HG03103 (cell line): ENCODE data around the gene ENPP6.
A peak's percentile ranks its signal among the peaks of the same experiment; 100 is the strongest.

ENCODE experiments used
- ATAC-seq: cut with Tn5 transposase; IDR thresholded peaks from one replicate; pipeline ENCODE4 v1.9.1; 2021; ENCODE audit warnings: low read depth; ENCODE audit not compliant: unreplicated experiment

The ENPP6 gene

DNA sequence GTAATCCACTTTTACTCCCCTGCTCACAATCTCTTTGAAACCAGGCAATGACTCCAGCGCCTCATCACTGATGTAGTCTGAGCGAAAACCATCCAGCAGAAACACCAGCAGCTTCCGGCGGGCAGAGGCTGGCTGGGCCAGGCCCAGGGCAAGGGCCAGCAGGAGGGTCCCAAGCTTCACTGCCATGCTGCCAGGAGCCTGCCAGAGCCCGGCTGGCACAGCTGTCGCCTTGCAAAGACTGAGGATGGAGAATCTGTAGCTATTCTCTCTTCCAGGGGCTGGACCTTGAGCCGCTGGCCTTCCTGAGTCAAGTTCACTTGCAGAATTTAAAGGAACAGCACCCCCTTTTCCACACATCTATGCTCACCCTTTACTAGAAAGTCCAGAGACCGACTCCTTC, at the start of gene ENPP6:
Gene ENPP6 (minus strand): TSS at position 240 of the 400 bp plus-strand sequence. CDS start 54 bp downstream, at position 186.
- ATAC-seq = no peak

DNA sequence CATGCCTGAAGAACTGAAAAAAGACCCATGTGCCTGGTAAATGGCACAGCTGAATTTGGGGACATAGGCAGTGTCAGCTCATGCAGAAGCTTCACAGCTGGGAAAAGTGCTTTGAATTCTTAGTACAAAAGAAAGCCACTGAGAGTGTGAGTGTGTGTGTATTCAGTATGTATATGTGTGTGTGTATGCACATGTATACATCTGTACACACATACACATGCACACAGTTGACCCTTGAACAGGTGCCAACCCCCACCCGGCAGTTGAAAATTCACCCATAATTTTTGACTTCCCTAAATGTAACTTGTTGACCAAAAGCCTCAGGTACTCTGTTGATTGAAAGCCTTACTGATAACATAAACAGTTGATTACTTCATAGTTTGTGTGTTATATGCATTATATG, 49.5 kb upstream of the ENPP6 start:
- no peak for ATAC-seq

DNA sequence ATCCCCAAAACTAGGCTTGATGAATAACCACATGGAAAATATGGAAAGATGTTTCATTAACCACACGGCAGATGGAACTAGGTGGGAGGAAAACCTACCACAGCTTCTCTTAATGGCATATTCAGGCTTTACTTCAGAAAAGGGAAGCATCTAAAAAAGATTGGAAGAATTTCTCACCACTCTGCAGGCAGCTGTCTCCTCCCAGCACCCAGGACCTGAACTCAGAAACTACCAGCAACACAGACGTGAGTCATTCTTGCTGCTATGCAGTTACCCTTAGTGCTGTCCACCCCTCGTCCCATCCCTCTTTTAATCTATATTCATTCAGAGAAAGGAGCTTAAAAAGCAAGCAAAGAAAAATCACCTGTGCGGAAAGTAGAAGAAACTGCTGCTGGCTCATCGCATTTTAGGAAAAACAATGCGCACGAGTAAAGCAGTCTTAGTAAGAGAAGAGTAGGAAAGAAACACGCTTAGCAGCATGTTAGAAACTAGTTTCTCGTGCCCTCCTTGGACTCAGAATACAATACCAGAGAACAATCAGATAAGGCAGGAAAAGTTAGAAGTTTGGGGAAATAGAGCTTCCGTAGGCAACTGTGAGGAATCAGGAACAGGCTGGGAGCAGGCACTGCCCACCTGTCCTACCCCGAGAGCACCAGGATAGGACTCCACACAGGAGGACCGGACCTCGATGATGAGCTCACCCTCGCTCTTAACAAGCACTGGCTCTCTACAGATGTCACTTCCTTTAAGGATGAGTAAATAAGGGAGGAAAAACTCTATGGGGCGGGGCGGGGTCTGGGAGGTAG, 48.1 kb upstream of the ENPP6 start:
- peak; percentile 23 for ATAC-seq

DNA sequence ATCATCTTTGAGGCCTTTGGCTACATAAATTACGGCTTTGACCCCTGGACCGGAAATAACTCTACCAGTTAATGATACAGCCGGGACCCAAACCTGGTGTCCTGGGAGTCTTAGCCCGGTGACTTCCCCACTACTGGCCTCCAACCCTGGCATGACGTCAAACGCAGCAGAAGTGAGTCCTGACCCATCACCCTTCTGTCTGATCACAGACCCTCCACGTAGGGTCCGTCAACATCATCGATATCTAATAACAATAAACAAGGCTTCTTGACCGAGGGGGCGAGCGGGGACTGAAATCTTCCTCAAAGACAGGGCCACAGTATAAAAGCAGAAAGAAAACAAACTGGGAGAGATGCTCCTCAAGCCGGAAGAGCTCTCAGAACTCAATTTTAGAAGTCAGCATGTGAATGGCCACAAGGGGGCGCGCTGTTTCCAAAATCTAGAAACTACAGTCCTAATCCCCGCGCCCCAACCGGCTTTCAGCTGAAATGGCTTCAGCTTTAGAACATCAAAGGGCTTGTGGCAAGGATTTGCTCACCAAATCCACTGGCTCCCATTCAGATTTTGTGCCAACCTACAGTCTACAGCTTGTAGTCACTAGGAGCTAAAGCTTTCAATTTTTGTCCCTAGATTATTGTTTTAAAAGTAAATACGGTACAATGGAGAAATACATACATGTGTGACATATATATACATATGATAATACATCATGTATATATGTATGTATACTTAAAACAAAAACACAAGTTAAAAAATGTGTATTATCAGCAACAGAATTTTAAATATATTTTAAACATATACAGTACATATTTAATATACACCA, 46.4 kb upstream of the ENPP6 start:
- ATAC-seq = peak; percentile 34

DNA sequence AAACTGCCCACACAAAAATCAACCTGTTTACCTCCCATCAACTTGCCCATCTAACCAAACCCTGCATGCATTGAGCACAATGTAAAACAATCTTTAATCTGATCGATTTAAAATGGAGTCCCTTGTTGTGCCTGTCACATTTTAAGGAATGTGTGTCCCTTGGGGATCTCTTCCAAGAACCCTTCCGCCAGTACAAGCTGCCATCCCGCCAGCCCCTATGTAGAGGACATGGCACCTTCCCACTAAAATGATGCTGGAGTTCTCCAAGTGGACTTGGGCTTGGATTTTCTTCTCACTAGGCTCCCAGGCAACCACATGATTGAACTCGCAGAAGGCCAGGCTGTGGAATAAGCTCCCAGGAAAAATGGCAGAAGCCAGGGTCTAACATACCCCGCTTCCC, 45.8 kb upstream of the ENPP6 start:
- no peak for ATAC-seq

DNA sequence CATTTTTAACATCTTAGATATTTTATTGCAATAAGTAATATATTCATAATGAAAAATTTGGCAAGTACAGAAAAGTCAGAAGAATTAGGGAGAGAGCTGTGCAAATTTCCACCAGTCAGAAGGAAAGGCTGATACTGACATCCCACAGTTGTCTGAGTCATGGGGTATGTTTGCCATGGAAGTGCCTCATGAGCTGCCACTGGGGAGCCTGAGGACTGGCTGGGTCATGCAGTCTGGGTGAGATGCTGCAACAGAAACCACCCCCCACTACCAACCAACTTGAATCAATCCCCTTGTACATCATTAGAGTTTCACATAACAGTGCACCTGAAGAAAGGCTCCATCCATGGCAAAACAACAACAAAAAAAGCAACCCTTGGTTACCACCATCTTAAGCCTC, 45.2 kb upstream of the ENPP6 start:
- ATAC-seq = no peak

DNA sequence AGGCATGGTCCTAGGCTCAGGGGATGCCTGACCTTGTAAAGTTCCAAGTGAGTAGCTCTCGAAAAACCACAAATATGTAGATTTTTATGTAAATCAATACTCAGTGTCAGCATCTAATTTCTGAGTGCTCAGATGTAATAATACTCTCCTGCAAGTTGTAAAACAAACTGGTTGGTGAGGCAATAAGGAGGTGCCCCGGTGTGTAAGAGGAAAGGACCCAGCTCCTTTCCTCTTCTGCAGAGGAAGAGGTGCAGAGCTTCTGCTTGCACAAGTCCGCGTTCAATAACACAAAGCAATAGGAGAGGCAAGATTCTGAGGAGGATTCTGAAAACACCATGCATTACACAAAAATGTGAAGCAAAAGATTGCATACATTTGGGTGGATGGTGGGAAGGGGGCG, 43.6 kb upstream of the ENPP6 start:
- no peak for ATAC-seq

DNA sequence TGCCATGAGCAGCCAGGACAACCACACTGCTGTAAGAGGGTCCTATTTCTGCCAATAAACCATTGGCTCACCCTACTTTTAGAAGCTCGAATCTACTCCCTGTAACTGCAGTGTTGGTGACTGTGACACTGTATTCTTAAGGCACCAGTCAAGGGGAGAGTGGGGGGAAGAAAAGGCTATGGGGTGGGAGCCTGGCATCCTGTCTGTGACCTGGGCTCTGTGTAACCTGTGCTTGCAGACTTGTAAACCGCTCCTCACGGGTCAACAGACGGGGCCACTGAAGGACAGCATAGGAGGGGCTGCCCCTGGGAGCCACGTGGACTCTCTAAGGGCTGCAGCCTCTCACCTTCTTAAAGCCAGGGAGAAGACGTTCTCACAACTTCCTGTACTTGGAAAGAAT, 42.2 kb upstream of the ENPP6 start:
- no peak for ATAC-seq

DNA sequence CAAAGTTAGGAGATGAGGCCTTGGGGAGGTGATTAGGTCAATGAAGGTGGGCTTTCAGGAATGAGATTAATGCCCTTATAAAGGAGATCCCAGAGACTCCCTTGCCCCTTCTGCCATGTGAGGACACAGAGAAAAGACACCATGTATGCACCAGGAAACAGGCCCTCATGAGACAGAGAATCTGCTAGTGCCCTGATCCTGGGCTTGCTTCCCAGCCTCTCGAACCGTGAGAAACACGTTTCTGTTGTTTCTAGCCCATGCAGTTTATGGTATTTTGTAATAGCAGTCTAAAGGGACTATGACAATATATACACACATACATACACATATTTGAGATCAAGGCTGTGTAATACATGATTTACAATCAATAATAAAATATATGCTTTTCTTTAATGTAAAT, 41.4 kb upstream of the ENPP6 start:
- ATAC-seq = no peak

DNA sequence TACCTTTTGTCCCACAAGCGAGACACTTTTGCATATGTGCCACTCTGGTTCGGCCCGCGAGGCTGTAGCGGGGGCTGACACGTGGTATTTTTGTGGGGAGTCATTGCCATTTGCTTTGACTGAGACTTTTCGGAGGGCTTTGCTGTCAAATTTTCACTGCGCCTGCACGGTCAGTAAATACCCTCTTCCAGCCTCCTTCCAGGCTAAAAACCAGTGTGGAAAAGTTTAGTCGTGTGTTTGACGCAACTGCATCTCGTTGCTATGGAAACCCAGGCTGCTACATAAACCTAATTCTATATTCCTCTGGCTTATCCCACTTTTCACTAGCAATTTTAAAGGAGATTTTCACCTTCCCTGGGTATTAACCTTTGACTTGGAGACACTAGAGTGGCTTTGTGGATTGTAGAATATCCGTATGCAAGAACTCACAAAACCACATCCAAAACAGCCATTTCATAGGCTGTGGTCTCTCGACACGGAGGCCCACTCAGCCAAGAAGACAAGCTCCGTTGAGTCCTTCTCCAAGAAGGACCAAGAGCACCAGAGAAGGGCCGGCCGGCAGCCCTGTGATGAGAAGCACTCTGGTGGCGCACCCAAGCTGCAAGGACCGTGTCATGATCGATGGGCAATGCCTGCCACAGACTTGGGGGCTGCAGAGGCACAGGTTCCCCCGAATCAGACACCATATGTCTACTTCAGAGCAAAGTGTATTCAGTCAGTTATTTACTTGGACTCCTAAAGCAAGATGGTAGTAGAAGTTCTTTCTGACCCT, 38.4 kb upstream of the ENPP6 start:
- ATAC-seq = no peak

DNA sequence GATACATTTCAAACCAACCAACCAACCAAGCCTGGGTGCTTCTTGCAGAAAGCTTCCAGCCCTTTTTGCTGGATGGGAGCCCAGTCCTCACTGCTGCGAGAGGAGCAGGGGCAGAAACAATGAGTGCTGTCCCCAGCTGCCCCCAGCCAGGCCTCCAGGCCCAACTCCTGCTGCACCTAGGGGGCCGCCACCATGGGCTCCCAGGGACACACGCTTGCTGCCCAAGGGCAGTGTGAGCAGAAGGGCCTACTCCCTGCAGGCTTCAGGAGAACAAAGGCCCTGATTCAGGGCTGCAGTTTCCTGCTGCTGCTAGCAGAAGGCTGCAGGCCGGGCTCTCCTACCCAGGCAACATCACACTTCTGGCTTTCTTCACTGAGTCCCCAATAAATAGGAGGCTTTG, 37.7 kb upstream of the ENPP6 start:
- no peak for ATAC-seq

DNA sequence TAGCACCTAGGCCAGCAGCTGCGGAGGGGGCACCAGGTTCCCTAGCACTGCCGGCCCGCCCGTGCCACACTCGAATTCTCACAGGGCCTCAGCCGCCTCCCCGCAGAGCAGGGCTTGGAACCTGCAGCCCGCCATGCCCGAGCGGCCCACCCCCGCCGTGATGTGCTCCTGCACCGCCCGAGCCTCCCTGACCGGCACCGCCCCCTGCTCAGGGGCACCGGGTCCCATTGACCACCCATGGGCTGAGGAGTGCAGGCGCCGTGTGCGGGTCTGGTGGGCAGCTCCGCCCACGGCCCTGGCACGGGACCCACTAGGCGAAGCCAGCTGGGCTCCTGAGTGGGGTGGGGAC, 35.4 kb upstream of the ENPP6 start:
- ATAC-seq = no peak

DNA sequence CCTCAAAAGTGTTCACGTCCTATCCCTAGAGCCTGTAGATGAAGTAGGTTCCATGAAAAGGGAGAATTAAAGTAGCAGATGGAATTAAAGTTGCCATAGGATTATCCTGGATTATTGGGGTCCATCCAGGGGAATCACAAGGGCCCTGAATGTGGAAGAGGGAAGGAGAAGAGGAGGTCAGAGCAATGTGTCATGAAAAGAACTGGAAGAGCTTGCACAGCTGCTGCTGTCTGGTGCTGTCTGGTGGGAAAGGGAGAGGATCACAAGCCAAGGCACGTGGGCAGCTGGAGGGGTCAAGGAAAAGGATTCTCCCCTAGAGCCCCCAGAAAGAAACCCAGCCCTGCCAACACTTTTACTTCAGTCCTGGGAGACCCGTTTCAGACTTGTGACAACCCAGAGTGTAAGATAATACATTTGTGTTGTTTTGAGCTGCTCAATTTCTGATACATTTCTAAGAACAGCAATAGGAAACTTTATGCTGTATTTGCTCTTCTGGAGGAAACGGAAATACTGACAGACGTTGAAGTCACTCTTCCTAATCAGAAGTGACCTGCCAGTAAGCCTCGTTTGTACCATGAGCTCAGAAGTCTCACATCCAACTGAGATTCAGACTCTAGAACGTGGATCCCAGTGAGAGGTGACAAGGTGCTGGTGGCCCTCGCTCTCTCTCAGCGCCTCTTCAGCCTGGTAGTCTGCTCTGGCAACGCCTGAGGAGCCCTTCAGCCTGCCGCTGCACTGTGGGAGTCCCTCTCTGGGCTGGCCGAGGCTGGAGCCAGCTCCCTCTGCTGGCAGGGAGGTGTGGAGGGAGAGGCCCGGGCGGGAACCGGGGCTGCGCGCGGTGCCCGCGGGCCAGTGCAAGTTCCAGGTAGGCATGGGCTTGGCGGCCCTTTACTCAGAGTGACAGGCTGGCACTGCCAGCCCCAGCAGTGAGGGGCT, 34.7 kb upstream of the ENPP6 start:
- no peak for ATAC-seq

DNA sequence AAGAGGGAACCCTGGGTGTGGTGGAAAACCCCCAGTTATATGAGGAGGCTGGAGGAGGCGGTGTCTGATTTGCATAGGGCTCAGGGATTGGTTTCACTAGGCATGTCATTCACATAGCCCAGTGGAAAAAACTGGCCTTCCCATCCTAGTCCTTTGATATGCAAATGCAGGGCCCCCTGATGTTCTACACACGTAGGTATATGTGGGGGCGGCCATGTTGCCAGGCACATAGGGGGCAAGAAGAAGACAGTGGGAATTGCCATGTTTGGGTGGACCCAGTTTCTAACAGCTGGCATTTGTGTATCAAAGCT, 34.0 kb upstream of the ENPP6 start:
- ATAC-seq = no peak

DNA sequence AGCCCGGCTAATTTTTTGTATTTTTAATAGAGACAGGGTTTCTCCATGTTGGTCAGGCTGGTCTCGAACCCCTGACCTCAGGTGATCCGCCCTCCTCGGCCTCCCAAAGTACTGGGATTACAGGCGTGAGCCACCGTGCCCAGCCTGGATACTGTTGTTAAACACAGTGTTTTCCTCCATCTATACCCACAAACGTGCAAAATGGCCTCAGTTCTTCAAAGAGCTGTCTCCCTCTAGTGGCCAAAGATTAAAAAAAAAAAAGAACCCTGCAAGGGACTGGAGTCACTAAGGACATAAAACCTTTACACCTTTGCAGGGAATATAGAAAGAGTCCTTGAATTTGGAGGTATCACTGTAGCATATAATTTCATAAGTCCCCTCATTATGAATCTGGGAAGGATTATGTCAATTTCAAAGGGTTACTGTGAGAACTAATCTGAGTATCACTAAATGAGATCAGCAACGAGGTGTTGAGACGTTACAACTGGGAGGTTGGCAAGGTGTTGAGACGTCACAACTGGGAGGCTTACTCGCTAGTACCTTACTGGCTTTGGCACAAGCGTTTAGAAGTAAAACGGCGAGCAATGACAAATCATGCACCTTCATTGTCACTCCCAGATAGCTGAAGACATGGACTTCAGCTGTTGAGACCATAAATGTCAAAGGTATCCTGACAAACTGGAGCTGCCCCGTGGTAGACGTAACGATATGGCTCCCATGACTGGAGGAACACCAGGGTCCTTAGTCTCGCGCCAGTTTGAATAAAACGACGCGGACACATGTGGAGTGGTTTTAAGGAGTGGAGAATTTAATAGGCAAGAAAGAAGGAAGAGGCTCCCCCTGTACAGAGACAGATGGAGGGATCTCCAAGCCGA, 33.4 kb upstream of the ENPP6 start:
- ATAC-seq = no peak

DNA sequence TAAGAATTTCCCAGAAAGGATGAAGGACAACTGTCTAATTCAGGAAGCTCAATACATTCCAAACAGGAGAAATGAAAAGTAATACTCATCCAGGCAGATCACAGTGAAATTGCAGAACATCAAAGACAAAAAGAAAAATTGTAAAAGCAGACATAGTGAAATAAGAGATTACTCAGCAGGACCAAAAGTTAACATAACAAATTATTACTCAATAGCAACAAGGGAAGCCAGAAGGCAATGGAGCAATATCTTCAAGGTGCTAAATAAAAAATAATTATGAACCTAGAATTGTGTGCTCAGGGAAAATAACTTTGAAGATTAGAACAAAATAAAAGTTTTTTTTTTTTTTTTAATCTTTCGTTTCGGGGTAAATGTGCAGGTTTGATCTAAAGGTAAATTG, 30.5 kb upstream of the ENPP6 start:
- no peak for ATAC-seq

DNA sequence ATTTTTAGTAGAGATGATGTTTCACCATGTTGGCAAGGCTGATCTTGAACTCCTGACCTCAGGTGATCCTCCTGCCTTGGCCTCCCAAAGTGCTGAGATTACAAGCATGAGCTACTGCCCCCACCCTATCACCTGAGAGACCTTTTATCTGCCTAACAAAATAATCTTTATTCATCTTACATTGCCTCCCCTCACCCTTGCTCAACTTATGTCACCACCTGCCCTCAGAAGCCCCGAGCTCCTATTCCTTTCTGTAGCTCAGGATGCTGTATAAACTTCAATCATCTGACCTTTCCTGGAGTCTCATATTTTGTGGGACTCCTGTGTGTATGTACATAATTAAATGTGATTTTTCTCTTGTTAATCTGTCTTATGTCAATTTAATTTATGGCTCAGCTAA, 29.7 kb upstream of the ENPP6 start:
- ATAC-seq = no peak

DNA sequence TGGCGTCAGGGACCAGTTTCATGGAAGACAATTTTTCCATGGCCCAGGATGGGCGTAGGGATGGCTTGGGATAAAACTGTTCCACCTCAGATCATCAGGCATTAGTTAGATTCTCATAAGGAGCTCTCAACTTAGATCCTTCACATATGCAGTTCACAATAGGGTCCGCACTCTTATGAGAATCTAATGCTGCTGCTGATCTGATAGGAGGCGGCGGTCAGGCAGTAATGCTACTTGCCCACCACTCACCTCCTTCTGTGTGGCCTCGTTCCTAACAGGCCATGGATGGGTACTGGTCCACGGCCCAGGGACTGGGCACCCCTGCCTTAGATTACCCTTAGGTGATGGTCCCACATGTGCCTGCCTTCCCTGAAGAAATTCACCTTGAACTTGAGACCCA, 28.8 kb upstream of the ENPP6 start:
- ATAC-seq = no peak

DNA sequence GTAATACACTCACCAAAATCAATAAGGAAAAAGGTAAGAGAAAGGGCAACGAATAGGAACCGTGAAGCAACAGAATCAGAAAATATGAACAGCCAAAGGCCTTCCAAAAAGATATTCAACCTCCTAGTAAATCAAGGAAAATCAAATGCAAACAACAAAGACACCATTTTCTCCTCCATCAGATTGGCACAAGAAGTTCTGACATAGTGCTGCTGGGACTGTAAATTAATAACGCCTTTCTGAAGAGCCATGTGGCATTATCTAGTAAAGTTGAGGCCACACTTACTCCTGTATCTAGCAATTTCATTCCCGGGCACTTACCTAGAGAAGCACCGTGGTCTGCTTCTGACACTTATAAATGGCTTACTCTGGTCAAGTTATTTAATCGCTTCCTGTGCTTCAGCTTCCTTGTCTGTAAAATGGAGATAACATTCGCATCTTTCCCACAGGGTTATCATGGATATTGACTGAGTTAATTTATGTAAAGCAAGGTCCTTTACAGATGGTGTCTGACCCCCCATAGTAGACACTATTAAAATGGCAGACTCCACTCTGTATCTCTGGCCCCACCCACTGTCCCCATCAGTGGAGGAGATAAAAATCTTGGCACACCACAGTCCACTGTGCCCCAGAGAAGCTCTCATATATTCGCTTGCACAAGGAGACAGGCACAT, 20.5 kb upstream of the ENPP6 start:
- no peak for ATAC-seq
